ENCODE data around the gene UBALD1. TPM values are rescaled to one million over a fixed set of nuclear protein-coding genes. Genes with fewer than 3 reads are reported as not detected.

UBALD1 gene
- polyA plus RNA-seq, 2 of the 4 experiments (the other 2 are of a cell fraction), result 10.2 to 34.1 TPM

GRCh38 chr16:4594433-4595410 is 20.0 kb downstream of the UBALD1 start:
- ChIA-PET CTCF (interaction anchor here (0.6 to 4.3 kb wide), 10 partner anchors 8 to 361 kb away, joined by 3 to 44 read pairs (median 4); partner anchors contain the start of gene MGRN1), POLR2A (interaction anchor here (0.7 kb wide), 1 partner anchor 22 kb away, joined by 3 read pairs; no protein-coding TSS in a partner anchor)
- 69% methylated on average over 32 of the region's 38 CpGs for WGBS (ENCODE audit: missing lambda C conversion rate)
- no peak for DNase-seq (ENCODE audit: low read depth in 1 of 2, low spot score in 1 of 2)
- FAIRE-seq, result no peak
- Histone ChIP-seq H3K4me2 (no peak overlapping the region), H3K27ac (no peak overlapping the region), H3K4me1 (0 out of 3 replicates have a peak, but pooled peaks cover 6% of the 10 kb centered on the region), H3K4me3 (no peak overlapping the region), H3K9me3 (no peaks in the 10 kb centered on the region)
- TF ChIP-seq NPAS2 (CRISPR knock-in tag; IDR thresholded peaks at IDR 0.05; ENCODE audit: borderline replicate concordance) (no peak), HEYL (CRISPR knock-in tag; IDR thresholded peaks at IDR 0.05) (no peak), HMGXB4 (CRISPR knock-in tag; IDR thresholded peaks at IDR 0.05; ENCODE audit: borderline replicate concordance) (no peak), HOXB13 (CRISPR knock-in tag; IDR thresholded peaks at IDR 0.05; ENCODE audit: low read depth) (no peak), HOXB5 (CRISPR knock-in tag; IDR thresholded peaks at IDR 0.05) (no peak), HES2 (IDR thresholded peaks at IDR 0.05) (no peak), SREBF2 (IDR thresholded peaks at IDR 0.05) (no peak), SMC3 (IDR thresholded peaks at IDR 0.05) (no peak), ZFP36 (IDR thresholded peaks at IDR 0.05; ENCODE audit: borderline replicate concordance, partially characterized antibody) (no peak), MAFK (IDR thresholded peaks at IDR 0.05; ENCODE audit: partially characterized antibody) (no peak), MAX (IDR thresholded peaks at IDR 0.05) (no peak), CBX8 (IDR thresholded peaks at IDR 0.05) (no peak), POLR2A (IDR thresholded peaks at IDR 0.05; ENCODE audit: low read length) (no peak), CTCF (IDR thresholded peaks at IDR 0.05) (no peak), EHMT2 (IDR thresholded peaks at IDR 0.05; ENCODE audit: low read depth) (no peak), ZC3H11A (IDR thresholded peaks at IDR 0.05) (no peak), FOXS1 (CRISPR knock-in tag; IDR thresholded peaks at IDR 0.05) (no peak), MAZ (IDR thresholded peaks at IDR 0.05; ENCODE audit: borderline replicate concordance, low read depth, low read length) (no peak)
- no peak for ATAC-seq

GRCh38 chr16:4593086-4593485 is 21.6 kb downstream of the UBALD1 start:
- POLR2A ChIA-PET, result no interaction called here
- H3K4me2 ChIP-seq, result no peak overlapping the region
- FAIRE-seq (no peak), DNase-seq (ENCODE audit: low read depth in 1 of 2, low spot score in 1 of 2) (no peak), ATAC-seq (no peak)
- 79% methylated on average over 15 of the region's 16 CpGs for WGBS (ENCODE audit: missing lambda C conversion rate)
- TF ChIP-seq KDM1A (IDR thresholded peaks at IDR 0.05; ENCODE audit: low read depth) (no peak), EP300 (IDR thresholded peaks at IDR 0.05) (no peak), ZC3H11A (IDR thresholded peaks at IDR 0.05) (no peak), HDAC2 (IDR thresholded peaks at IDR 0.05) (no peak), CTCF (IDR thresholded peaks at IDR 0.05) (no peak), ZFP36 (IDR thresholded peaks at IDR 0.05; ENCODE audit: borderline replicate concordance, partially characterized antibody) (no peak), SMC3 (IDR thresholded peaks at IDR 0.05) (no peak), MAFK (IDR thresholded peaks at IDR 0.05; ENCODE audit: partially characterized antibody) (no peak), CBX2 (IDR thresholded peaks at IDR 0.05; ENCODE audit: borderline replicate concordance, low read depth) (no peak), NFE2L2 (conservative IDR thresholded peaks at IDR 0.05; ENCODE audit: low read length) (no peak), ESRRA (IDR thresholded peaks at IDR 0.05; ENCODE audit: borderline replicate concordance, low read length) (no peak), POLR2AphosphoS2 (conservative IDR thresholded peaks at IDR 0.05; ENCODE audit: low read length) (no peak), SREBF2 (IDR thresholded peaks at IDR 0.05) (no peak), HEYL (CRISPR knock-in tag; IDR thresholded peaks at IDR 0.05) (no peak)
- no peaks in the 10 kb centered on the region for H3K9me3 ChIP-seq
- 0 out of 3 replicates have a peak, but pooled peaks cover 6% of the 10 kb centered on the region for H3K4me1 ChIP-seq
- no peak overlapping the region for H3K4me3 ChIP-seq
- H3K27ac ChIP-seq, result no peak overlapping the region
- CTCF ChIA-PET, result interaction anchor here (1.0 to 2.2 kb wide), 2 partner anchors 75 to 86 kb away, joined by 3 to 6 read pairs; no protein-coding TSS in a partner anchor
